Kidney (tissue), 14 donors: ENCODE measurements around the gene OXSR1. TPM values are rescaled to one million over a fixed set of nuclear protein-coding genes. Genes with fewer than 3 reads are reported as not detected.
"Not testable (repeated sequence)": the region's sequence is repeated elsewhere in the genome, so short reads cannot be mapped to it uniquely, and the experiment has no call there.

Experiments used
- DNase-seq, 5 donors: peaks; one replicate each; pipeline ENCODE4 v3.0.0-alpha.2; 2013 to 2020
- FAIRE-seq: peaks from 2 replicates; lab custom pipeline; 2012; peaks lifted over from hg19 to GRCh38; lab: Jason Lieb, UNC
- H3K27ac ChIP-seq, 2 donors: one replicate each; pipeline ENCODE4 v1.7.0; 2013; ENCODE audit warnings: low read depth in 2 of 2, low read length in 2 of 2, inconsistent platforms in 1 of 2
- H3K27me3 ChIP-seq: one replicate; pipeline ENCODE4 v1.7.1; 2013; ENCODE audit warnings: low read length, inconsistent platforms; ENCODE audit not compliant: control insufficient read depth, insufficient read depth
- H3K36me3 ChIP-seq, 3 donors: one replicate each; pipeline versions ENCODE4 v1.7.0 to v1.7.1; 2013; ENCODE audit warnings: low read length in 3 of 3, control low read depth in 1 of 3, inconsistent platforms in 1 of 3; ENCODE audit not compliant: insufficient read depth in 3 of 3, control insufficient read depth in 2 of 3
- H3K4me1 ChIP-seq, 3 donors: one replicate each; pipeline versions ENCODE4 v1.7.0 to v1.7.1; 2013; ENCODE audit warnings: low read length in 3 of 3, inconsistent platforms in 1 of 3, low read depth in 1 of 3; ENCODE audit not compliant: control insufficient read depth in 2 of 3, insufficient read depth in 2 of 3
- H3K4me3 ChIP-seq, 3 donors: one replicate each; pipeline versions ENCODE4 v1.7.0 to v1.8.1; 2013; ENCODE audit warnings: low read length in 3 of 3, control low read depth in 1 of 3, inconsistent platforms in 1 of 3
- H3K9ac ChIP-seq, 3 donors: one replicate each; pipeline versions ENCODE4 v1.7.0 to v1.7.1; 2013; ENCODE audit warnings: low read length in 3 of 3, control low read depth in 1 of 3, inconsistent platforms in 1 of 3
- H3K9me3 ChIP-seq, 3 donors: one replicate each; pipeline versions ENCODE4 v1.7.0 to v1.7.1; 2013; ENCODE audit warnings: low read length in 3 of 3, control low read depth in 1 of 3, inconsistent platforms in 1 of 3; ENCODE audit not compliant: control insufficient read depth in 2 of 3, insufficient read depth in 1 of 3
- CTCF ChIP-seq: IDR thresholded peaks from 3 replicates; pipeline ENCODE4 v1.5.1; 2012; ENCODE audit warnings: mild to moderate bottlenecking, moderate library complexity, borderline replicate concordance; ENCODE audit not compliant: insufficient read depth; ENCODE audit errors: extremely low read depth
- intact Hi-C: fragments of 100-400 bp; cut with DNase I; formaldehyde crosslinking; loops from one replicate; pipeline ENCODE4 v1.11.1; 2022
- polyA plus RNA-seq: library from polyadenylated mRNA; stranded (reverse); fragments of 350-450 nt; fragmentation: Illumina TruSeq; extraction: RNeasy Lipid Tissue Mini Kit (QIAGEN cat#74804); gene quantifications from one replicate; pipeline ENCODE4 v1.2.3, GENCODE V29; 2014; ENCODE audit warnings: low read depth, low replicate concordance; ENCODE audit not compliant: insufficient read depth
- total RNA-seq: library from RNA; stranded (reverse); fragmentation: NEBNext Ultra II Directional; extraction: Animal tissue kit (Norgen Biotek cat#: 25700); gene quantifications from one replicate; pipeline ENCODE4 v1.2.1, GENCODE V29; 2021
- donor health status: control.
- donor health status: control.
- donor health status: control.
- donor health status: control.
- donor health status: control.
- donor health status: DM: yes; HTN: yes; CAD: no.
- donor health status: Normal renal cell carcinoma (clear cell type).

The OXSR1 gene
- total and polyA plus RNA-seq, 2 donors from 2014 or later, result 16.7 to 40.0 TPM

GRCh38 chr3:38229036-38229435 is 63.7 kb downstream of the OXSR1 start:
- peak; percentile 57 for FAIRE-seq

GRCh38 chr3:38232701-38233100 is 67.4 kb downstream of the OXSR1 start:
- intact Hi-C loops, result no loop called here
- FAIRE-seq (no peak), DNase-seq (no peak)
- no peak overlapping the region for H3K27ac ChIP-seq
- no peak overlapping the region for H3K4me3 ChIP-seq
- peaks cover 0 to 3% (median 0%) of the 10 kb centered on the region in 3 donors for H3K9me3 ChIP-seq
- H3K4me1 ChIP-seq, result no peaks in the 10 kb centered on the region
- H3K9ac ChIP-seq, result no peak overlapping the region
- no peaks in the 10 kb centered on the region for H3K27me3 ChIP-seq
- peaks cover 2 to 11% (median 9%) of the 10 kb centered on the region in 3 donors for H3K36me3 ChIP-seq
- TF ChIP-seq CTCF, result no peak

More at GRCh38 chr3:38229036-38229435, 63.7 kb downstream of the OXSR1 start:
- DNase-seq, result no peak
- Histone ChIP-seq H3K9ac (no peak overlapping the region), H3K27ac (no peak overlapping the region), H3K4me3 (no peak overlapping the region), H3K4me1 (no peaks in the 10 kb centered on the region), H3K9me3 (no peaks in the 10 kb centered on the region), H3K27me3 (no peaks in the 10 kb centered on the region), H3K36me3 (peaks cover 3 to 15% (median 3%) of the 10 kb centered on the region in 3 donors)
- no peak for TF ChIP-seq CTCF
- intact Hi-C loops, result no loop called here

GRCh38 chr3:38235466-38235865 is 70.1 kb downstream of the OXSR1 start:
- no peak for TF ChIP-seq CTCF
- no peaks in the 10 kb centered on the region for H3K27me3 ChIP-seq
- peaks cover 0 to 9% (median 0%) of the 10 kb centered on the region in 3 donors for H3K9me3 ChIP-seq
- no peak overlapping the region for H3K4me3 ChIP-seq
- H3K36me3 ChIP-seq, result peaks cover 2 to 14% (median 12%) of the 10 kb centered on the region in 3 donors
- H3K27ac ChIP-seq, result no peak overlapping the region
- intact Hi-C loops, result no loop called here
- H3K4me1 ChIP-seq, result no peaks in the 10 kb centered on the region
- H3K9ac ChIP-seq, result no peak overlapping the region
- DNase-seq (peak in 2 of 5 donors; percentile 7 to 14), FAIRE-seq (no peak)

GRCh38 chr3:38238416-38239008 is 73.2 kb downstream of the OXSR1 start:
- Histone ChIP-seq H3K36me3 (peaks cover 0 to 13% (median 12%) of the 10 kb centered on the region in 3 donors), H3K9me3 (peaks cover 0 to 9% (median 0%) of the 10 kb centered on the region in 3 donors), H3K27ac (no peak overlapping the region), H3K9ac (no peak overlapping the region), H3K4me3 (no peak overlapping the region), H3K27me3 (no peaks in the 10 kb centered on the region), H3K4me1 (no peaks in the 10 kb centered on the region)
- no peak for TF ChIP-seq CTCF
- DNase-seq, result no peak
- intact Hi-C loops, result no loop called here
- no peak for FAIRE-seq

- H3K9me3 ChIP-seq, H3K27me3 ChIP-seq, FAIRE-seq, H3K27ac ChIP-seq, DNase-seq, H3K36me3 ChIP-seq, H3K9ac ChIP-seq, H3K4me1 ChIP-seq, intact Hi-C loops, H3K4me3 ChIP-seq: not testable (repeated sequence)
Observed at GRCh38 chr3:38242812-38243211, 77.5 kb downstream of the OXSR1 start.
